Measurements from ENCODE around the gene BMI1. TPM values are rescaled to one million over a fixed set of nuclear protein-coding genes. Genes with fewer than 3 reads are reported as not detected.
"Not testable (repeated sequence)": the region's sequence is repeated elsewhere in the genome, so short reads cannot be mapped to it uniquely, and the experiment has no call there.

BMI1 gene
- total RNA-seq, 4 donors from 2014 or later, result 50.2 to 85.7 (median 64.7) TPM

DNA sequence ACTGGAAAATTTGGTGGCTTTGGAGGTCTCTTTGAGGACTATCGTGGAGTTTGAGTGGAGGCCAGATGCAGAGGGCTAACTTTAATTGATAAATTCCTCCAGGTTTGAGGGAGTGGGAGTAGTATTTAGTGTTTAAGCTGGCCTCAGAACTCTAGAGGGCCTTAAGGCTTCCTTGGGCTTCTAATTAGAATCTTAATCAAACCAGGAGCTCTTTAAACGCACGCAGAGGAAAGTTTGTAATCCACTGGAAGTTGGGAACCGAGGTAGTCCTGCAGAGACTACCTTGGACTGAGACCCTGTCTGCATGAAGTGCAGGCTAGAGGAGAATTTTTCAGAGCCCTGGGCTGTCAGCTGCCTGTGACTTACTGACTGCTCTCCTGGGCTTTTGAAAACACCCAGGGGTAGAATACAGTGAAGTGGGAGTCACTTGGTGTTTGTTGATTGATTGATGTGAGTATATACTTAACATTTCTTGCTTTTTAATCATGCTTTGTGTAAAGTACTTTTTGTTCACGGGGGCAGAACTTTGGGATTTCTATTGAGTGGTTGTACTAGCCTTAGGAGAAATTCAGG, 30.3 kb downstream of the BMI1 start:
- H3K27ac ChIP-seq, result no peak overlapping the region
- H3K4me3 ChIP-seq, result no peak overlapping the region
- H3K27me3 ChIP-seq, result peaks cover 0 to 9% of the 10 kb centered on the region in 2 donors
- no peaks in the 10 kb centered on the region for H3K36me3 ChIP-seq
- no peaks in the 10 kb centered on the region for H3K9me3 ChIP-seq
- no peaks in the 10 kb centered on the region for H3K4me1 ChIP-seq
- TF ChIP-seq, protein P1, sequence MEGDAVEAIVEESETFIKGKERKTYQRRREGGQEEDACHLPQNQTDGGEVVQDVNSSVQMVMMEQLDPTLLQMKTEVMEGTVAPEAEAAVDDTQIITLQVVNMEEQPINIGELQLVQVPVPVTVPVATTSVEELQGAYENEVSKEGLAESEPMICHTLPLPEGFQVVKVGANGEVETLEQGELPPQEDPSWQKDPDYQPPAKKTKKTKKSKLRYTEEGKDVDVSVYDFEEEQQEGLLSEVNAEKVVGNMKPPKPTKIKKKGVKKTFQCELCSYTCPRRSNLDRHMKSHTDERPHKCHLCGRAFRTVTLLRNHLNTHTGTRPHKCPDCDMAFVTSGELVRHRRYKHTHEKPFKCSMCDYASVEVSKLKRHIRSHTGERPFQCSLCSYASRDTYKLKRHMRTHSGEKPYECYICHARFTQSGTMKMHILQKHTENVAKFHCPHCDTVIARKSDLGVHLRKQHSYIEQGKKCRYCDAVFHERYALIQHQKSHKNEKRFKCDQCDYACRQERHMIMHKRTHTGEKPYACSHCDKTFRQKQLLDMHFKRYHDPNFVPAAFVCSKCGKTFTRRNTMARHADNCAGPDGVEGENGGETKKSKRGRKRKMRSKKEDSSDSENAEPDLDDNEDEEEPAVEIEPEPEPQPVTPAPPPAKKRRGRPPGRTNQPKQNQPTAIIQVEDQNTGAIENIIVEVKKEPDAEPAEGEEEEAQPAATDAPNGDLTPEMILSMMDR (IDR thresholded peaks at IDR 0.05), result no peak
- TF ChIP-seq POLR2A (IDR thresholded peaks at IDR 0.05), result no peak
- DNase-seq, result no peak
- intact Hi-C loops (cut with DNase I; ENCODE audit: low total_unique reads), result no loop called here

DNA sequence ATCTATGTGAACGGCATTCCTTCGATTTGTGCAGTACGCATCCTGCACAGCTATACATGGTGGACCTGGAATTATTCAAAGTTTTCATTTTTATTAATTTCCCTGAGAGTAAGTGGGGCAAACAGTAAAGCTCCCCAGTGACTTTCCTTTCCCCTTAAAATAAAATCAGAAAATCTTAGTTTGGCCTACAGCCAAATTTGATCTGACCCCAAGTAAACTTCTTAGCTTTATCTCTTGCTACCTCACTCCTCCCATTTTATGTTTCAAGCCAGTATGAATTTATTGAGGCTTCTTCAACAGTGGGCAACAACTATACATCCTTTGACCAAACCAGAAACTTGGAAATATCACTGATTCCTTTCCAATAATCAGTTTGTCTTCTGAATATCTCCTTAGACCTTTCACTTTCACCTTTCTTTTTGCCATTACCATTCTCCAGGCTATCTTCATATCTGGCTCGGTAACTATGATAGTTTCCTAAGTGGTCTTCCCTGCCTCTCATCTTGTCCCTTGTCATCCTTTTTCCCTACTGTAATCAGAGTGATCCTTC, 35.5 kb downstream of the BMI1 start:
- no peaks in the 10 kb centered on the region for H3K27me3 ChIP-seq
- H3K4me3 ChIP-seq, result no peak overlapping the region
- no peak for TF ChIP-seq POLR2A (IDR thresholded peaks at IDR 0.05)
- TF ChIP-seq, protein P1 (IDR thresholded peaks at IDR 0.05), result no peak
- no peak for DNase-seq
- no peaks in the 10 kb centered on the region for H3K4me1 ChIP-seq
- H3K9me3 ChIP-seq, result no peaks in the 10 kb centered on the region
- no peak overlapping the region for H3K27ac ChIP-seq
- H3K36me3 ChIP-seq, result no peaks in the 10 kb centered on the region
- intact Hi-C loops (cut with DNase I; ENCODE audit: low total_unique reads), result no loop called here

DNA sequence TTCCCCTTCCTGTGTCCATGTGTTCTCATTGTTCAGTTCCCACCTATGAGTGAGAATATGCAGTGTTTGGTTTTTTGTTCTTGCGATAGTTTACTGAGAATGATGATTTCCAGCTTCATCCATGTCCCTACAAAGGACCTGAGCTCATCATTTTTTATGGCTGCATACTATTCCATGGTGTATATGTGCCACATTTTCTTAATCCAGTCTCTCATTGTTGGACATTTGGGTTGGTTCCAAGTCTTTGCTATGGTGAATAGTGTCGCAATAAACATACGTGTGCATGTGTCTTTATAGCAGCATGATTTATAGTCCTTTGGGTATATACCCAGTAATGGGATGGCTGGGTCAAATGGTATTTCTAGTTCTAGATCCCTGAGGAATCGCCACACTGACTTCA, 36.9 kb downstream of the BMI1 start:
- H3K27ac ChIP-seq; H3K27me3 ChIP-seq; DNase-seq; intact Hi-C loops (cut with DNase I; ENCODE audit: low total_unique reads); H3K9me3 ChIP-seq; H3K4me3 ChIP-seq; H3K36me3 ChIP-seq; H3K4me1 ChIP-seq: not testable (repeated sequence)

DNA sequence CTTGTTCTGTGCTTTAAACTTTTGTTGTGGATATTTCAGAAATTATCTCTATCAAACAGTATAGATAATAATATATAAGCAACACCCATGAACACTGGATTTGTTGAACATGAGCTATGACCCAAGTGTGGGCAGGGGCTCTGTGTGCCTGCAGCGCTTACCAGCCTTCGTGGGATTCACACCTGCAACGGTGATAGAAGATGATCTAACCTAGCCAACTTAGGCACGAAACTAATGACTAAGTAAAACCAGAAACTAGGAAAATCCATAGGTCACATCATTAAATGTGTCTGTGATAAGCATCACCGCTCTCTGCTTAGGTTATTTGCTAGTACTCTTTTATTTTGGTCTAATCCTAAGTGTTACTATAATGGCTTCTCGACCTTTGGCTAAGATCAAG, 42.4 kb downstream of the BMI1 start:
- intact Hi-C loops (cut with DNase I; ENCODE audit: low total_unique reads), result no loop called here
- H3K9me3 ChIP-seq, result no peaks in the 10 kb centered on the region
- TF ChIP-seq, protein P1 (IDR thresholded peaks at IDR 0.05), result no peak
- TF ChIP-seq POLR2A (IDR thresholded peaks at IDR 0.05), result no peak
- peaks cover 0 to 3% of the 10 kb centered on the region in 2 donors for H3K27me3 ChIP-seq
- H3K27ac ChIP-seq, result no peak overlapping the region
- H3K4me3 ChIP-seq, result no peak overlapping the region
- H3K36me3 ChIP-seq, result no peaks in the 10 kb centered on the region
- no peaks in the 10 kb centered on the region for H3K4me1 ChIP-seq
- DNase-seq, result no peak

DNA sequence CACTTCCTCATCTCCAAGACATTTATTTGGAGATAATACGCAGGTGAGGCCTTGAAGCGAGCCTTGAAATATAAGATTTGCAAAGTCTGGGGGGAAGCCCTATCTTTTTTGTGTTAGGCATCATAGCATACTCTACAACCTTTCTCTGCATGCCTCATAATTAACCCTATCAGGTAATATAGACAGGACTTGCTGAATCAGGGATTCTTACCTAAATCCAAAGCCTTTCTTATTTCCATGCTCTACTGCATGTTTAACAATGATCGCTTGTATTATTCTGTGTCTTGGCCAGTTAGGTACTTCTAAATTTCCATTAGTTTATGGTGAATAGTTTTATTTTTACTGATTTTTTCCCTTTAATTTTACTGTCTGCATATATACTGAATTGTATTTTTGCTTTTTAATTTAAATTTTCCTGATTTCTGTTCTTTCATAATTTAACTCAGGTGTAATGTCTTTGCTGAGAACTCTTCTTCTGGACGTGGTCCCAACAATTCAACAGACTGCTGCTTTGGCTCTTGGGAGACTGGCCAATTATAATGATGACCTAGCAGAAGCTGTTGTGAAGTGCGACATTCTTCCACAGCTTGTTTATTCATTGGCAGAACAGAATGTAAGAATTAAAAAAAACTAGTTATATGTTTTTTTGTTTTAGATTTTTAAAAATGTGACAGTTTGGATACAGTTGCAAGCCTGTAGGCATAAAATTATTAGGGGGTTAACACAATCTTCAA, 43.7 kb downstream of the BMI1 start:
- H3K27me3 ChIP-seq, result peaks cover 0 to 3% of the 10 kb centered on the region in 2 donors
- intact Hi-C loops (cut with DNase I; ENCODE audit: low total_unique reads), result no loop called here
- TF ChIP-seq, protein P1 (IDR thresholded peaks at IDR 0.05), result no peak
- no peak for TF ChIP-seq POLR2A (IDR thresholded peaks at IDR 0.05)
- H3K4me3 ChIP-seq, result no peak overlapping the region
- no peak for DNase-seq
- H3K27ac ChIP-seq, result no peak overlapping the region
- no peaks in the 10 kb centered on the region for H3K4me1 ChIP-seq
- H3K9me3 ChIP-seq, result no peaks in the 10 kb centered on the region
- H3K36me3 ChIP-seq, result no peaks in the 10 kb centered on the region
